GM21825 (cell line): ENCODE results near the gene HYDIN.

Experiments used
- ATAC-seq: cut with Tn5 transposase; IDR thresholded peaks from one replicate; pipeline ENCODE4 v1.9.1; 2021; ENCODE audit warnings: mild to moderate bottlenecking, moderate library complexity; ENCODE audit not compliant: unreplicated experiment

The HYDIN gene

DNA sequence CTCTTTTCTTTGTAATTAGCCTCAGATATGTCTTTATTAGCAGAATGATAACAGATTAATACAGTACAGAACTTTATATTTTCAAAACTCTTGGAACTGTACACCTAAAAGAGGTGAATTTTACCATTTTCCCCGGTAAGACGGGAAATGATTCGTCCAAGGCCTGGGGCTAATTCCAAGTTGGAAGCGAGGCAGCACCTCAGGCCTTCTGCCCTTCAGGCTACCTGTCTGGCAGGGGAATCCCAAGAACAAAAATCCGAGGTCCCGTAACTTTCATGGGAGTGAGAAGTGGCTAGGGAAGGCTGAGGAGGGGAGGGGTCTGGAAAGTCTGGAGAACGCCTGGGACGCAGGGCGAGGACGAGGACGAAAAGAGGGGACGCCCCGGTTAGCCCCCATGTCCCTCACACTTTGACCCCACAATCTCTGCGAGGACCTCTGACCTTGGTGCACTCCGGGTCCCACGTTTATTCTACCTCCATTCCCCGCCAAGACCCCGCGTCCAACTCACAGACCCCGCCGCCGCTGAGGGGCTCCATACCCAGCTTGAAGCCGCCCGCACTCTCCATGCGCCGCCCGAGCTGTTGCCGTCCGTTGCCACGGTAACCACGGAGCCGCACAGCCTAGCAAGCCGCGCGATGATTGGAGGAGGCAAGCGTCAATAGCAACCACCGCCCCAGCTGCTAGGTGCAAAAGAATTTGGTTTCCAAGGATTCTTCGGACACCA, at the start of gene HYDIN:
Gene HYDIN (minus strand): TSS at position 601 of the 724 bp plus-strand sequence. CDS start 43,827 bp downstream, outside the sequence.
- no peak for ATAC-seq

DNA sequence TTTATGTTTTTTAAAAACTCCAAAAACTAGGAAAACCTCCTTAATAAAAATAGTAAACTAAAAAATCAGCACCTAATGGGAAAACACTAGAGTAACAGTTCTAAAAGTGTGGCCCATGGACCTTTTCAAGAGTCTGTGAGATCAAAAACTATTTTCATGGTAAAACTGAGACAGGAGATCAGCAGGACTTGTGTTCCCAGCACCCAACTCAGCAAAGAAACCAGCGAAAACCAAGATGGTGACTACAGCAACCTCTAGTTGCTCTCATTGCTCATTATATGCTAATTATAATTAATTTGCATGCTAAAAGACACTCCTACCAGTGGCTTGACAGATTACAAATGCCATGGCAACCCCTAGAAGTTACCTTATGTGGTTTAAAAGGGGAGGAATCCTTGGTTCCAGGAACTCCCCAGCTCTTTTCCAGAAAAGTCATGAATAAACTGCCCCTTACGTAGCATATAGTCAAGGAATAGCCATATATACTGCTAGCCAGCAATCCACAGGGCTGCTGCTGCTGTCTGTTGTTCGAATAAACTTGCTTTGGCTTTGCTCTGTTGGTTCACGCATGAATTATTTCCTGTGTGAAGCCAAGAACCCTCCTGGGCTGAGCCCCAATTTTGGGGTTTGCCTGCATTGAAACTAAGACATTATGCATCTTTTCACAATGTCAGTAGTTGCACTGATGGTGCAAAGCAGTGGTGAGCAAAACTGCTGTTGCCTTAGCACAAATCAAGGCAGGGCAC, 46.2 kb upstream of the HYDIN start:
- ATAC-seq, result no peak

DNA sequence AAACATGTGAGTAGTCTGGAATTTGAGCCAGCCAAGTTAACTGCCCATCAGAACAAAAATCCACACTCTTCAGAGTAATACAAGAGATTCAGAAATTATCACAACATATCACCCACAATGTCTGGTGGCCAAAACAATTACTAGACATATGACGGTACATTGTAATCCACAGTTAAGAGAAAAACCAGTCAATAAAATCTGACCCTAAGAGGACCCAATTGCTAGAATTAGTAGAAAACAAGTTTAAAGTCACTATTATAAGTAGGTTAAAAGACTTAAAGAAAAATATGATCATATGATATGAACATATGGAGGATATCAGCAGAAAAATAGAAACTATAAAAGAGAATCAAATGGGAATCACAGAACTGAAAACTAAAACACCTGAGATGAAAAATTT, 42.9 kb upstream of the HYDIN start:
- no peak for ATAC-seq

DNA sequence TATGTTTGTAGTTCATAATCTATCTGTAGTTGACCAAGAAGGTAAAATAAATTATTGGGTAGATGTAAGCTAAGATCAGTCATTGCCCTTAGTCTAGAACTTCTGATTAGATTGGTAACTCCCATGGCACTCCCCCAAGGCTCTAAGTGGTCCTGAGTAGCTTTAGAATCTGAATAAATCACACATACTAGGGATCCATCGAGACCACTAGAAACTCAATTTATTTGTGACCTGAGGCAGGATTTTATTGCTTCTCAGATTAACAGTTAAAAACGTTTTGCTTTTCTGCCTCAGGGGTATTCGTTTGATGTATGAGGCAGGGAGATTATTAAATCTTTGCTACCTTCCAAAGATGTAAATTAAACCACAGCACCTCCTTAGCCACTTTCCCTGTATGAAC, 33.8 kb upstream of the HYDIN start:
- ATAC-seq, result no peak

DNA sequence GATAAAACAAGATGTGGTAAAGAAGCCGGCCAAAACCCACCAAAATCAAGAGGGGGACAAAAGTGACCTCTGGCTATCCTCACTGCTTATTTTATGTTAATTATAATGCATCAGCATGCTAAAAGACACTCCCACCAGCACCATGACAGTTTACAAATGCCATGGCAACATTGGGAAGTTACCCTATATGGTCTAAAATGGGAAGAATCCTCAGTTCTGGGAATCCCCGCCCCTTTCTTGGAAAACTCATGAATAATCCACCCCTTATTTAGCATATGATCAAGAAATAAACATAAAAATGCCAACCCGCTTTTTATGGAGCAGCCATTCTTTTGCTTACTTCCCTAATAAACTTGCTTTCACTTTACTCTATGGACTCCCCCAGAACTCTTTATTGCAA, 33.1 kb upstream of the HYDIN start:
- ATAC-seq, result no peak

DNA sequence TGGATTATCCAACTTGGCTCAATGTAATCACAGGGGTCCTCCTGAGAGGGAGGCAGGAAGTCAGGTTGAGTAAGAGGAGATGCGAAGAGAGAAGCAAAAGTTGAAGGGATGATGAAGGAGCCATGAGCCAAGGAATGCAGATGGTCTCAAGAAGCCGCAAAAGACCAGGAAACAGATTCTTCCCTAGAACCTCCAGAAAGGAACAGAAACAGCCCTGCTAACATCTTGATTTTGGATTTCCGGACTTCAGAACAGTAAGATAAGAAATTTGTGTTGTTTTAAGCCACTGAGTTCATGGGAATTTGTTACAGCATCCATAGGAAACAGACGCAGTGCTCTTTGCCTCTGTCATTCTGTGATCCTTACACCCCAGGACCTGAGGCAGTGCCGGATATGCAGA, 31.9 kb upstream of the HYDIN start:
- no peak for ATAC-seq

DNA sequence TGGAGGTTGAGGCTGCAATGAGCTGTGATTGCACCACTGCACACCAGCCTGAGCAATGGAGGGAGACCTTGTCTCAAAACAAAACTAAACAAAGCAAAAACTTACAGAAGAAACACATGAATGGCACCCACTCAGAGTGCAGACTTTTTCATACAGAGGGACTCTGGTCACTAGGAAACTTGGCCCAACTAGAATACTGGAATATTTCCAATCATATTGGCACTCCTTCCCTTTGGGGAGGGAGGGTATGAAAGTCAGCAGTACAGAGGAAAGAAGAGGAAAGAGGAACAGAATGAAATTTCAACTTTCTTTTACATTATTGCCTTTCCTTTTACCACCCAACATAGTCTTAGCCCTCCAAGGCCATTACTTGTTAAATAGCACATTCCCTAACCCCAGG, 30.5 kb upstream of the HYDIN start:
- no peak for ATAC-seq

DNA sequence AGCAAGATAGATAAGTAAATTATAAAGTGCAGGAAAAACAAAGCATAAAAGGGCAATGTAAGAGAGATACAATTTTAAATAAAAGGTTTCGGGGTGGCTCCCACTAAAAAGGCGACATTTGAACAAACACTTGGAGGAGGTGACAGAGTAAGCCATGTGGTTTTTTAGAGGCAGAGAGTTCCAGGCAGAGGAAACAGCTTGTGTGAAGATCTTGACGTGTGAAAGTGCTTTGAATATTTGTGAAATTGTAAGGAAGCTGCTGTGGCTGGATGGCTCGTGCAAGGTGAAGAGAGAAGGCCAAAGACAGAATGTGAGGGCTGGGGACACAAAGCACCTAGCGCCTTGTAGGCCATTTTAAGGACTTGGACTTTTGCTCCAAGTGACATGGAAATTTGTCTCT, 28.6 kb upstream of the HYDIN start:
- ATAC-seq, result no peak

DNA sequence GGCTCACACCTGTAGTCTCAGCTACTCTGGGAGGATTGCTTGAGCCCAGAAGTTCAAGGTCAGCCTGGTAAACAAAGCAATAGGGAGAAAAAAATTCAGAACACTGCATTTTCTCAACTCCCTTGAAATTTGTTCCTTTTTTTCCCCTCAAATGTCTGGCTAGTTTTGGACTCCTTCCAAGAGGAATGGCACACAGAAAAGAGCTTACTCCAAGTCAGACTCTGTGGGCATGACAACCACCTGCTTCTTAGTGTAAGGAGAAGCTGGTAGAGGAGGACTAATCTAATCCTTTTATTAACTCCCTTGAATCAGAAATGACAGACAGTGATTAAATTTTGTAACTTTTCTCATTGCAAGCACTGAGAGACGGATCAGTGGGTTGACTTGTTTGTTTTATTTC, 27.9 kb upstream of the HYDIN start:
- no peak for ATAC-seq

DNA sequence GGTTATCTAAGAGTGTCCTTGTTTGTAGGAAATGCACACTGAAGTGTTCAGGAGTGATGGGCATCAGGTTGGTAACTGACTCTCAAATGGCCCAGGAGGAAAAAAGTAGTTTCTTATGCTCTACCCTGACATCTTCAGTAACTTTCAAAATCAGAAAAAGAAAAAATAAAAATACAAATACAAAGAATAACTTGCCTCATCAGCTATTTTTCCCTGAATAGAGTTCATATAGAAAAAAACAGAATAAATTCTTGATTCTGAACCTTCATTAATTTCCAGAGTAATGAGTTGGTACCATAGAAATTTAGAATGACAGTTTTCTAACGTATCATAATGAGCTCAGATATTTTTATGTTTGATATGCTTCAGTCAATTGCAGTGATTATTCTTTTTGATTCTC, 27.2 kb upstream of the HYDIN start:
- no peak for ATAC-seq

DNA sequence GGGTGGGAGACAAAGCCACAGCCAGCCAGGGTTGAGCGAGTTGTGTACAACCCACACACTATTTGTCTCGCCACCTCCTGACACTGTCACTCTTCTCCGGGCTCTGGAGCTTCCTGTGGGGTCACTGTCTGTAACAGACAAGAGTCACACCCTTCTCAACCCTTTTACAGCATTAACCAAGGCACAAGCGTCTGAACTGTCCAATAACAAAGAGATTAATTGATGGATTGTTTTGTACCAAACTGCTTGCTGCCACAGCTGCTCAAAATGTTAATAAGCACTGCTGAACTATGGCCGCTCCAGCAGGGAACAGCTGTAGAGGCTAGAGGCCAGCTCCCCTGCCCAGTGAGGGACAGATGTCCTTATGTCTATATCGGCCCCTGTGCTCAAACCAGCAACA, 25.2 kb upstream of the HYDIN start:
- no peak for ATAC-seq

DNA sequence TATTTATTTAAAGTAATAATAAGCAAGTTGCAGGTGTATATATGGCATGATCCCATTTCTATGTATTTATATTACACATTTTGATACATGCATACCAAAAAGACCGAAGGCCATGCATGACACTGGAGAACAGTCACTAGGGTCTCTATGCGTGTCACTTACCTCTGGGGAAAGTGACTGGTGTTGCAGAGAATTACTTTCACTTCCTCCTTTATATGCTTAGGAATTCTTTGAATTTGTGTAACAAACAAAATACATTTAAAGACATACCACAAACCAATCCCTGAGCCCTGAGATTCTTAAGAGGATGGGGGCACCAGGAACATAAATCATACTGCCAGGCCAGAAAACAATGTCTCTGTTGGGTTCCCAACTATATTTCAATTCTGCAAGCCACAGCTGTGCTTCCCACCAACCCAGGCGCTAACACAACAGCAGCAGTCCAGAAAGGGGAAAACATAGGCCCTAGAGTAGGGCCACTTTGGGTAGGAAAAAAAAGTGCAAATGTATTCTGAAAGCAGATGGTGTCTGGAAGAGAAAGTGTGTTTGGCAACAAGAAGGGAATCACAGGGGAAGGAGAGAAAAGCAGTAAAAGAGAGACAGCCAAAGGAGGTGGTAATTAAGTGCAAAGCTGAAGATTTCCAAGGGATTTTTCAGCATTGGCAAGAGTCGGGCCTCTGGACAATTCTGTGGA, 24.5 kb upstream of the HYDIN start:
- no peak for ATAC-seq

DNA sequence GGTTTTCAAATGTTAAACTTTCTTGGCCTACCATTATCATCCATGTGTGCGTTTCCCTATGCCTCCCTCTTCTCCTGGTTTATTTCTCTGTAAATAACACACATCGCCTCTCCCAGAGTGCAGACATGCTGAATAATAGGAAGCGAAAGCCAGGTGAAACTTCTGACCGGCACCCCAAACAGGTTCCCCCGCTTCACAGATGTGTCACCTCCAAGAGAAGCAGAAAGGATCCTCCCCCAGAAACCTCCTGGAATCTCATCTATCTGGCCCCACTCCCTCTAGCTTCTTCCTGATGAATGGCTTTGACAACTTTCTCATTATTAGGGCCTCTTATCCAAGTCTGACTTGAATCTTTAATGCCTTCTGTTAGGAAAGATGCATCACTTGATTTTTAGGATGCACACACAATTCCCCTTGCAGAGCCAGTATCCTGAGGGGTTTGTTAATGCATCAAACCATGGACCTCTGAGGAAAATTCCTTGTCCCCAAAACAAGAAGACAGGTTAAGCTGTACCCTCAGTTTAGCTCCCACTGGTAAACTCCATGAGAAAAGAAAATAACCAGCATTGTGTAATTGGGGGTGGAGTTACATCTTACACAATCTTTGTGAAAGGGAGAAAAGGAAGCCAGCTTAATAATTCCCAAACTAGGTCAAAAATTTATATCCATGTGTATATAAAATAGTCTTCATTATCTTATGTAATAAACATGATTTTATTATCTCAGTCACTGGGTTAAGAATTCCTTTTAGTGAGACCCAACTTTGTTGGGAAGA, 20.1 kb upstream of the HYDIN start:
- no peak for ATAC-seq

DNA sequence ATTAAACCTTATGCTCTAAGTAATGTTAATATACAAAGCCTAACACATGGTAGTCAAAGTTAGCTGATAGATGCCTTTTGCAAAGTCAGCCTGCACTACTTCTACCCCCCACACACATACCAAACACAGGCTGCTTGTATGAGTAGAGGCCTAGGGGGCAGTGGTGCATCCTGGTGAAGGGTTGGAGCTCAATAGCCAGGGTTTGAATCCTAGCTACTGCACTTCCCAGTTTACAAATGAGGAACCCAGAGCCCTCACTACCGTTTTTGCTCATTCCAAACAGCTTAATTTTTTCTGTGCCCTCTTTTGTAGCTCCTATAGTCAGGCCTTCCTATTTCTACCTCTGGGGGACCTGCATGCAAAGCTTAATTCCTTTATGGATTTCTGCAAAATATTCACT, 18.9 kb upstream of the HYDIN start:
- ATAC-seq, result no peak

DNA sequence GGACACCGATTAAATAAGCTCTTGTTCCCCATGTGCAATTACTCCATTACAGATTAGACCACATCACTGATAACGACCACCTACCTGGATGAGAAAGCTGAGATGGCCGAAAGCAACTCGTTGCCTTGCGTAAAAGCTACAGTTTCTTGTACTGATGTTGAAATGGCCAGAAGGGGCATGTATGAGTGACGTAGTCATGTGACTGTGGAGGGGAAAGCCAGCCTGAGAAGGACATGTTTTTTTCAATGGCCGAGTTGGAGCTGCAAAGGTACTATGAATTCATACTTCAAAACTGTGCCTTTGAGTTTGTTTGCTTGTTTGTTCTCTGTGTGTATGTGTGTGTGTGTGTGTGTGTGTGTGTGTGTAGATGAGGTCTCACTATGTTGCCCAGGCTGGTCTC, 17.0 kb upstream of the HYDIN start:
- no peak for ATAC-seq

DNA sequence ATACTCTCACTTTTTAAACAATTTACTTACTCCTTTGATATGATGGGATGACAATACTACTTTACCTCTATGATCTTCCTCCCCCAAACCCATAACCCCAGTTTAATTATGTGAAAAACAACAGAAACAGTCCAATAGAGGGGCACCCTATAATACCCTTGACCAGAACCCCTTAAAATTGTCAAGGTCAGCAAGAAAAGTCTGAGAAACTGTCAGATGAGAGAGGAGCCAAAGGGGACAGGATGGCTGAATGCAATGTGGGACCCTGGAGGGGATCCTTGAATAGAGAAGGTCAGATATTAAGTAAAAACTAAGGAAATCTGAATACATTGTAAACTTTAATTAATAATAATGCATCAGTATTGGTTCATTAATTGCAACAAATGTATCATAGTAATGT, 15.8 kb upstream of the HYDIN start:
- ATAC-seq, result no peak

DNA sequence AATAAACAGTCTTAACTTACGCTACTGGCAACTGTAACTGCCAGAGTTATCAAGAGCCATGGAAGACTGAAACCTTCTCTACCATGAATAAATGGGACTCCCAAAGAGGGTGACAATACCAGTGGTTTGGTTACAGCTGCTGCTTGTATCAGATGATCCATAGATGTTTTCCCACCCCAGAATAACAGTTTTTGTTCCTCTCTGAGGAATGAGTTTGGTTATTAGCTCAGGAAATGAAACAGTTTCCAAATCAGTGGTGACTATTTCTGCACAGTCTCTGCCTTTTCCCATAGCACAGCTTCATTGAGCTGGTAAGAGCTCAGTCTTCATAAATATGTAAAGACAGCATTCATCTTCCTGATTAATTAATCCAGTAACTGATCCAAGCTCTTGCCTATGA, 14.0 kb upstream of the HYDIN start:
- ATAC-seq, result no peak

DNA sequence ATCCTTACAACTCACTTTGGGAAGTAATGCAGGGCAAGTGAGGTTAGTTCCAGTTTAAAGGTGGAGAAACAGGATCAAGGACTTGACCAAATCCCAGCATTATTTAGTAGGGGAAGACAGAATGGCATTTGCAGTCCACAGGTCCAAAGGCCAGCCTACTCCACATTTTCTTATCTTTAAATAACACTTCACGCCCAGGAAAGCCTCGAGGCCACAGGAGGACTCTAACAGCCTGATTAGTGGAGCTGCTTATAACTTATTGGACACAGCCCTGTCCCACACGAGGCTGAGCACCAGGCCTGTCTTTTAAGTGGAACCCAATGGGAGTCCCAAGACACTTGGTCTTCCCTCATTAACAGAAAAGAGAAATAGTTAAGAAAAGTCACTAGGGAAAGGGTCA, 12.1 kb upstream of the HYDIN start:
- no peak for ATAC-seq

DNA sequence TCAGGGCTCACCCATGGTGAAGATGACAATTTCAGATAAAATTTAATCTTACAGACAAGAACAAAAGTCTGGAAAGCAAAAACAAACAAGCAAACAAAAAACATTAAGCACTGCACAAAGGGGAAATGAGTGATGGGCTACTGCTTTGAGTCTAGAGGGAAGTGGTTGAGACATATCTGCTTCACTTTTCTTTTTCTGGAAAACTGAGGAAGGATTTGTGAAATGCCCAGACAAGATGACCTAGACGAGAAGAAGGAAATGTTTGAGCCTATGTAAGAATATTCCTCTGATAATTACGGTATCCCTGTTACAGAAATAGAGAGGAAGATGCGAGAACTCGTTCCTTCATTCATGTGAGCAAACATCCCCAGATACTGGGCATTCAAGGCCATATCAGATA, 11.5 kb upstream of the HYDIN start:
- ATAC-seq, result no peak

DNA sequence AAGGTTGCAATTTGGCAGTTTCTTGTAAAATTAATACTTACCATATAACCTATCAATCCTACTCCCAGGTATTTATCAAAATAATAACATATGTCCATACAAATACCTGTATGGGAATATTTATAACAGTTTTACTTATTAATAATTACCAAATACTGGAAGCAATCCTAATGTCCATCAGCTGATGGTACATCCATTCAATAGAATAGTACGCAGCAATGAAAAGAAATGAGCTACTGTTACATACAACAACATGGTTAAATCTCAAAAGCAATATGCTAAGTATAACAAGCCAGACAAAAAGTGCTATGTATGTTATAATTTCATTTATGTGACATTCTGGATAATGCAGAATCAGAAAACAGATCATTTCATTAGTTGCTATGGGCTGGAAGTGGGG, 1.2 kb downstream of the HYDIN start:
- ATAC-seq, result no peak
